Activated CD8-positive, alpha-beta memory T cell treated with anti-CD3 and anti-CD28 coated beads, Interleukin-2, amount 50 U/mL, for 24 hours (primary cell): Measurements from ENCODE around the gene TNKS2.
"Not testable (repeated sequence)": the region's sequence is repeated elsewhere in the genome, so short reads cannot be mapped to it uniquely, and the experiment has no call there.

Source experiments
- DNase-seq: peaks from one replicate; pipeline ENCODE4 v3.0.0-alpha.2; 2020; ENCODE audit errors: extremely low read depth

Gene TNKS2

DNA sequence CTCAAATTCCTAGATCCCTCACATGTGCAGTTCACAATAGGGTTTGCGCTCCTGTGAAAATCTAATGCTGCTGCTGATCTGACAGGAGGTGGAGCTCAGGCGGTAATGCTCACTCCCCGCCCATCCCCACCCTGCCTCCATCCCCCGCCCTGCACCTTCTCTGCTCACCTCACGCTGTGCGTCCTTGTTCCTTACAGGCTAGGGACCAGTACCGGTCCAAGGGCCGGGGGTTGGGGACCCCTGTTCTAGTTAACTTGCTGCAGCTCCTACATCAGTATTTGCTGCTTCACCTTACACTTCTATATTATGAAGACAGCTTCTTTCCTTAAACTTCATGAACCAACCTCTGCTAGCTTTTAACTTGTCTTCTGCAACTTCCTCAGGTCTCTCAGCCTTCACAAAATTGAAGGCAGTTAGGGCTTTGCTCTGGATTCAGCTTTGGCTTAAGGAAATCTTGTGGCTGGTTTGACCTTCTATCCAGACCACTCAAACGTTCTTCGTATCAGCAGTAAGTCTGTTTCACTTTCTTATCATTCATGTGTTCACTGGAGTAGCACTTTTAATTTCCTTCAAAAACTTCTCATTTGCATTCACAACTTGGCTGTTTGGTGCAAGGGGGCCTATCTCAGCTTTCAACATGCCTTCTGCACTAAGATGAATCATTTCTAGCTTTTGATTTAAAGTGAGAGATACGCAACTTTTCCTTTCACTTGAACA, 1.7 kb upstream of the TNKS2 start:
- DNase-seq = peak; percentile 17

DNA sequence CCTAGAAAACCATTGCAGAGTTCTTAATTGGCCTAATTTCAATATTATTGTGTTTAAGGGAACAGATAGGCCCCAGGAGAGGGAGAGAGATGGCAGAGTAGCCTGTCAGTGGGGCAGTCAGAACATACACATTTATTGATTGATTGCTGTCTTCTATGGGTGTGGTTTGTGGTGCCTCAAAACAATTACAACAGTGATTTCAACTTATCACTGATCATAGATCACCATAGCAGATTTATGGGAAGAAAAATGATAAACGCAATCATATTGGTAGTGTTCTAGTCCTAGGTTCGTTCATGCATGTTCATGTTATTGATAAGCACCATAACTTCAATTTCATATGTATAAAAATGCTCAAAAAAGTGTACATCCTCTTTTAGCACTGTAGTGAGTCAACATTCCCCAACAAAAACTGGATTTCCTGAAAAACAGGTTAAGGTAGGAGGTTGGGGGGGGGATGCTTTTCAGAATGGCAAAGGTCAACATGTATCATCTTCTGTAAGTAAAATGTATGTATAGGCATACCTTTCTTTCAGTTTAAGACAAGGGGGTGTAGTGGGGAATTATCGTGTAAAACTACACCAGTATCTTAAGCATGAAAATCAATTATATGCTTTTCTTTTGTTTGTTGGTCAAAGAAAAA, 1.1 kb upstream of the TNKS2 start:
- DNase-seq = no peak

DNA sequence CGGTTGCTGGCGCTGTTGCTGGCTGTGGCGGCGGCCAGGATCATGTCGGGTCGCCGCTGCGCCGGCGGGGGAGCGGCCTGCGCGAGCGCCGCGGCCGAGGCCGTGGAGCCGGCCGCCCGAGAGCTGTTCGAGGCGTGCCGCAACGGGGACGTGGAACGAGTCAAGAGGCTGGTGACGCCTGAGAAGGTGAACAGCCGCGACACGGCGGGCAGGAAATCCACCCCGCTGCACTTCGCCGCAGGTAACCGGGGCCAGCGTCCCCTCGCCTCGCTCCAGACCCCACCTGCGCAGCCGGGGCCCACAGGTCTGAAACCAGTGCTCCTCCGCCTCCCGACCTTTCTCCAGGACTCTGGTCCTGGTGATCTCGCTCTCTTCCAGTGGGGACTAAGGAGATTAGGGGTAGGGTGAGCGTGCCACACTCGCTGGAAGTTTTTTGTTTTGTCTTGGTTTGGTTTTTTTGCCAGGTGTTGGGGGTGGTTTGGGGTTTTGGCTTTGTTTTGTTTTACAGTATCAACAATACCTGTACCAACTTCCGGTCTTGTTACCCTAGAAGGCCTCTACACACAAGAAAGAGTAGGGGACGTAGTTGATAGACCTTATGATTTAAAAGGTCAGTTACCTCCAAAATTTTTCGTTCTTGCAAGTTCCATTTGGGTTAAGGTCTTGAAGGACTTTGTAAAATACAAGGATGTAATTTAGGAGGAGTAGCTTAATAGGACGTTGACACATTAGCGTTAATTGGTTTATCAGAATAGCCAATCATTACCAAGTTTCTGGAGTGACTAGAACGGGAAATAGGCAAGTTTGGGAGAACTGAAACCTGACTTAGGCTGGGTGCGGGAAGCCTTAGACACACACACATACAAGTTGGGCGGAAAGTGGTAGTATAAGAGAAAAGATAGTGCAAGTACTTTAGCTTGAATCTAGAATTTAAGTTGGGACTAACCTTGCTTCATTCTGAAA, 704 bp downstream of the TNKS2 start:
- DNase-seq = peak; percentile 2

DNA sequence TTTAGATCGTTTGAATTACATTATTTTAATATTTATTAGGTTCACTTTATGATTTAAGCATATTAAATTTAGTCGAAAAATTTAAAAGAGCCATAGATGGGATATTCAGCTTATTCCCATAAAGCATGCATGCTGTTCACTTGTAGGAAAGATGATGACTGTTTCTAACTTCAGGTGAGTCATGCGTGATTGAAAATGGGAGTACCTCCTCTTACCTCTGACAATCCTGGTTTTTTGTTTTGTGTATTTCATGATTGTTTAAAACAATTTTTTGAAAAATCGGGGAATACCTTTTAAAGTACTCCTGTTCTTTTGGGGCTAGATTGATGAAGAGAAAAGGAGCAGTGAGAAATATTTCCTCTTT, 1.4 kb downstream of the TNKS2 start:
- no peak for DNase-seq

DNA sequence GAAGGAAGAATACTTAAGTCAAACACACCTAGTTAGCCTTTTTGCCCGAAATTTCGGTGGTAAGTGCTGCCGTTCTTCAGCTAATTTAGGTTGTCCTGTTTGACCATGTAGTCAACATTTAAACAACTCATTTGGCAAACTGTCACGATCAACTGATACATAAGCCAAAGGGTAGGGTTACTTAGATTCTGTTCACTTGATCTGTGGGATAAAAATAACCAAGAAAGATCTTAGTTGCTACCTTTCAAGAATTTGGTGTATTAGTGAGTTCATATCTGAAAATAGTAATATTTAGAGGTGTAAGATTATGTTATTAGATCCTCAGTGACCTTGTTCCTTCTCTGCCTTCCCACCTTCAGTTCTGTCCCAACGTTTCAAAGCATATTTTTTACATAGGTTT, 2.0 kb downstream of the TNKS2 start:
- no peak for DNase-seq

DNA sequence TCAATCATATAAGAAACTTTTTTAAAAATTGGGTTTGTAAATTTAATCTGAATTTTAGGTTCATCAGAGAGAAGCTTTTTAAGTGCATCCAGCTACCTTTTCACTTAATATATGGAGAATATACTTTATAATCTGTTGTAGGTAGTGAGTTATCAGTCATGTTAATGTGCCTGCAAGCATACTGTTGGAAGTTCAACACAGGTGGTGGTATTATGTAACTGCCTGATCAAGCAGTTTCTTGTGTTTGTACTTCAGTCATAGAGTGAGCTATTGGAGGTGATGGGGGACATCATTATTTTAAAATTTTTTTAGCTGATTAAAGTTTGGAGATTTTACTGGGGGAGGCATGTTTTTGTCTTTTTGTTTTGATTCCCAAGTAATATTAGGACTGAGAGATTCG, 2.5 kb downstream of the TNKS2 start:
- no peak for DNase-seq

DNA sequence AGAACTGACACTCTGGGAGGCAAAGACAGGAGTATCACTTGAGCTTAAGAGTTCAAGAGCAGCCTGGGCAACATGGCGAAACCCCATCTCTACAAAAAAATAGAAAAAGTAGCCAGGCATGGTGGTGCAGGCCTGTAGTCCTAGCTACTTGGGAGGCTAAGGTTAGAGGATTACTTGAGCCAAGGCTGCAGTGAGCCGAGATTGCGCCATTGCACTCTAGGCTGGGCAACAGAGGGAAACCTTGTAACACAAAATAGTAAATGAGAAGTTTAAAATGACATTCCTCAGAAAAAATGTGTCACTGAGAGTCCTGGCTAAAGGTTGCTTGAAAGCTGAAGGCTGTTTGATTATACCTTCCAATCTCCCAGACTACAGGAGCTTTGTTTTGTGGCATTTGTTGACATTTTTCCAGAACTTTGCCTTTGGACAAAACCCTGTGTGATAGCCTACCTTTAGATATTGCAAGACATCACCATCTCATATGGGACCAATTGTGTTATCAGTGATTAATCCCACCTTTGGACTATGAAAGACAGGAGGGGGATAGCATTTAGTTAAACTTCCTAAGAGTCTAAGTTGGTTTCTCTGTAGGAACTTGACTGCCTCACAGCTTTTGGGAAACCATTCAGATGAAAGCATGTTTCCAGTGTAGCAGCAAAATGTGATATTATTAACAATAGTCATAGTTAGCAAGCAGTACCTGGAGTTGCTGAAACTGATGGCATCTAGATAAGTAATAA, 5.3 kb downstream of the TNKS2 start:
- no peak for DNase-seq

DNA sequence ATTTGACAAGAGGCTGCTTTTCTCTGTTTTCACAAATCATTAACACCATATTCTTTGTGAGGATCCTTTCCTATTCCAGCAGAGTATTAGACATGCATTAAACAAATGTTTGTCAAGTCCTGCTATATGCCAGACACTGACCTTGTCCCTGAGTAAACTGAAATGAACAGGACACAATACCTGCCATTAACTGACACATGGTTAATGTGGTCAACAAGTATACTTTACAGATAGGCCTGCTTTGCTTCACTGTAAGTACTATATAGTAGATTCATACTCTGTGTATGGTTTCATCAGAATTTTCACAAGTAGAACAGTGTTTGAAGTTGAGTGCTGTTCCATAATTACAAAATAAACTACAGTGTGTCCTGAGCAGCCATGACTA, 5.9 kb downstream of the TNKS2 start:
- DNase-seq = no peak

DNA sequence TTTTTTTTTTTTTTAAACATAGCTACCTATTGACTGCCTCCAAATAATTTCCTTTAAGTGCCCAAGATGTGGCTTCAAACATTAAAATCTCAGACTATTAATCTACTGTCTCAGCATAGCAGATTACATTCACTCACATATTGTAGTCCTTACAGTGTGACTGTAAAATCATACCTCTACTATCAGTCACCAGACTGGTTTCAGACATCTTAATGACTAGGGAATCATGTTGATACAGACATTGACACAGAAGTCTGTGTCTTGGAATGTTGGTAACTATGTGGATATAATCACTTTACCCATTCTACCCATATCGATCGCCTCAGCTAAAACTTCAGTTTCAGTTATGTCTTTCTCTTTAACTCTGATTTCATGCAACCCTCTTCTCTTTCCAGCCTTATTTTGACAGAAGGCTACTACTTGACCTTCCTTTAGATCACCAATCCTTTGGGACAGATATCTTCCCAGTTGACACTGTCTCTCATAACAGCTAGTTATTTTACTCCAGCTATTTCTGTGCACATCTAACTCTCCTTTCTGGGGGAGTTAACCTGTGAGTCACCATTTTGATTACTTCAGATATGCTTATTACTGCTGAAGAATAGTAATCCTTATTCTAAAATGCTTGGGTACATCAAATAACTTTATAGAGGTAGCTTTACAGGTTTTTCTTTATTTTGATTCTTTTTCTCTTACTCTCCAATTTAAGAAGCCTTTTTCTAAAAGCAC, 7.0 kb downstream of the TNKS2 start:
- DNase-seq = no peak

DNA sequence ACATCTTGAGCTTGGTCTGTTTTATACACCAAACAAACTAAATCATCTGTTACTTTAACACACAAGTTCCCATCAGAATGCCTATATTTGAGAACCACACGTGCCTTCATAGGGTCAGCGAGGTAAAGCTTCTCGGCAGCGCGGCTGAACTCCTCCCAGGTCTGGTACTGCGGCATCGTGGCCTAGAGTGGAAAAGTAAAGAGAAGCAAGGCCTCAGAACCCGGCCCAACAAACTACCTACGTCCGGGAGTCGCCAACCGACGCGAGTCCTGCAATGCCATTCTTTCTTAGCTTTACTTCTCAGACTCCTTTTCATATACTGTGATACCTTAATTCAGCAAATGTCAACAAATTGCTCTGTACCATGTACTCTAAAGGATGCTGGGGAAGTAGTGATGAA, 9.0 kb downstream of the TNKS2 start:
- not testable (repeated sequence) for DNase-seq

DNA sequence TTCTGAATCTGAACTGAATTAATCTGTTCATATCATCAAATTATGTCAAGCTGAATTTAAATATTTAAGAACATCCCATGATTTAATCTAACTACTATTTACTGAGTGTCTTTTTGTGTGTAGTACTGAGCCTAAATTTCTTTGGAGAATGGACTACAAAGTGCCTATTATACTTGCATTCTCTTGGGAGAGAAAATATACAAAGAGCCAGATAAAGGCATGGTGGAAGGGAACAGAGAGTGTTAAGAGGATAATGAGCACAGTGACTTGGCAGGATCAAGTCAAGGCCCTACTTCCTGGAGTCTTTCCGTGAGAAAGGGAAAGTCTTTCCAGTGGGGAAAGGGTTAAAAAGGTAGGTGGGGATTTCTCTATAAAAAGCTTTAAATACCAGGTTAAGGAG, 15.0 kb downstream of the TNKS2 start:
- no peak for DNase-seq

DNA sequence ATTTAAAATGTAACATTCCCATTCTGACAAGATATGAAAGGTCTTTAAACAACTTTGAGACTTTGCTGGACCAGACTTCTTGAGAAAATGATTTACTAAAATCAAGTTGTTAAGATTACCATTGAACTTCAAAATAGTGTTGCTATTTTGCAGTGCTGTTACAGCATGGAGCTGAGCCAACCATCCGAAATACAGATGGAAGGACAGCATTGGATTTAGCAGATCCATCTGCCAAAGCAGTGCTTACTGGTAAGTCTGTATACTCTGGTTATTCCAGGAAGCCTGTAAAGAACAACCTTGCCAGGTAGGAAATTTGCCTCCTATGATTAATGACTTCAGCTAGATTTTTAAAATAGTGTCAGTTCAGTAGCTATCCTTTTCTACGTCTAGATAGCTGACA, 18.8 kb downstream of the TNKS2 start:
- no peak for DNase-seq

DNA sequence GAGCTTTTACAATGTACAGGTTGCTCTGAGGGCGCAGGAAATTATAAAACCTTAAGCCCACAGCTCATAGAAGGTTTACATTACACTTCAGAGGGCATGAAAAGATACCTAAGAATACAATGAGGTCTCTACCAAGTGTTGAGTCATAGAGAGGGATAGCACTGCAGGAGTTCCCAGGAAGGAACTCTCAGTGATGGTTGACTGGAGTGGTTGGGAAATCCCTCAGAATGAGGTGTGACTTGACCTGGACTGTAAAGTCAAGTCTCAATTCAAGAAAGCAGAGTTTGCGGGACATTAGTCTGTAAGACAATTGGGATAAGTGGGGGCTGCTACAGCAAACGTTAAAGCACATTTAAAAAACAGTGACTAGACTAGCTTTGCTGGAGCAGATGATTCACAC, 21.9 kb downstream of the TNKS2 start:
- no peak for DNase-seq

DNA sequence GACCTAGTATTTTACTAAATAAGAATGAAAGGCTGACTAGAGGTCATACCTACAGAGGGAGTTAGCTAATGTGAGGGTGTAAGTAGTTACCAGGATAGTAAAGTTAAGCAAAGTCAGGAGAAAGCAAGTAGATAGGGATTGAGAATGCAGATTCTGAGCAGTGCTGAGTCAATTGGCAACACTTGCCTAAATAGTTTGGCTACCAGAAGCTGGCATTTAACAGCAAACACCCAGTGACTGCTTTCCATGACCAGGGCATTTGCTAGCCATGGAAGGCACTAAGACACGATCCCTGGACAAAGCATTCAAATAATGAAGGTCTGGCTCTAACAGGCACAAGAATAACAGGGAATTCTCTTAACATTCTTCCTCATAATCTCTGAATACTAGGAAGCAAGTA, 25.9 kb downstream of the TNKS2 start:
- DNase-seq = no peak

DNA sequence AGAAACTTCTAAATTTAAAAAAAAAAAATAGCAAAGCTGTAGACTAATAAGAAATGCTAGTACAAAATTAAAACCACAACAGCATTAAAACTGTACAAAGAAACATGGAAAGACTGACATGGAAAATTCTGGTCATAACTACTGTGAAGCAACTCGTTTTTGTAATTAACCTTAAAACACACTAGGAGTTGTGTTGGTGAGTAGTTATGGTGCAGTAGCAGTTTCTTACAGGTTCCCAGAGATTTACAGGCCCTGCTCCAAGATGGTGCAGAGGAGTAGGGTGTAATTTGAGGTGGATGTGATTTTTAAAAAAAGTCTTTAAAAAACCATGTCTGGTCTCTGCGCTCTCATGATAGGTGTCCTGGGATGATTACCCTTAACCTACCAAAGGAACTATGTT, 31.0 kb downstream of the TNKS2 start:
- DNase-seq = no peak

DNA sequence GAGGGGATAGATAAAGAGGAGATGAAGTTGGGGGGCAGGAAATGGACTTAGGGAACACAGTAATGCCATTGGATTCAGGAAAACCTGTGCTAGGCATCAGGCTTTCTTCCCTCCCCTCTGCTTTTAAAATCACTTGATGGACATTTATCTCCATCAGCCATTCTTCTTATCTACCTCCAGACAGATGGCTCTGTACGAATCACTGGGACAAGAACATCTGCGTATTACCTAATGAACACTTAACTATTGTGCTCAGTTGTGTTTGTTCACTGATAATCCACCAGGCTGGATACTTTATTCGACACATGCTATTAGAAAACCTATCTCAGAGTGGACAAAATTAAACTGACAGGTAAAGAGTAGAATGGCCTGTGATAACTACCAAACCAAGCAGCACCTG, 40.0 kb downstream of the TNKS2 start:
- no peak for DNase-seq

DNA sequence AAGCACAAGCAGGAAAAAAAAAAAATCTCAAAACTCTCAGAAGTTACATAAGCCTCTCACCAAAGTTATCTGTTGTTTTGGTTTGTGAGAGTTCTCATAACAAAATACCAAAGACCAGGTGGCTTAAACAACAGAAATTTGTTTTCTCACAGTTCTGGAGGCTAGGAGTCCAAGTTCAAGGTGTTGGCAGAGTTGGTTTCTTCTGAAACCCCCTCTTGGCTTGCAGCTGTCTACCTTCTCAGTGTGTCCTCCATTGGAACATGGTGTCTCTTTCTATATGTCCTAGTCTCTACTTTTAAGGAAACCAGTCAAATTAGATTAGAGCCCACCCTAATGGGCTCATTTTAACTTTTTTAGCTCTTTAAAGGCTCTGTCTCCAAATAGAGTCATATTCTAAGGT, 44.9 kb downstream of the TNKS2 start:
- DNase-seq = no peak

DNA sequence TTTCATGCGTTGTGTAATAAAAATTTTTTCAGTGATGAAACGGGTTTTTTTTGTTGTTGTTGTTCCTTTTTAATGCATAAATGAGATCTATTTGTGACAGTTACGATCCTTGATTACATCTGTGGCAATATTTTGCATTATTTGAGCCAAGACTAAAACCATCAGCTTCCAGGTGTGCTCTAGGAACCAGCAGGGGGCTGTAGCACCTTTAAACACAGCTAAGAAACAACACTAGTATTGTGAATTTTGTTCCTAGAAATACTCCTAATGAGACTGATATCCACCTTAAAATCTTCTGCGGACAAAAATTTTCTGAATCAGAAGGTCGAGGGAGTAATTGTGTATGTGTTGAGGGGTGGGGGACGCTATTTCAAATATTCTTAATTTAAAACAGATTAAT, 58.4 kb downstream of the TNKS2 start:
- no peak for DNase-seq

DNA sequence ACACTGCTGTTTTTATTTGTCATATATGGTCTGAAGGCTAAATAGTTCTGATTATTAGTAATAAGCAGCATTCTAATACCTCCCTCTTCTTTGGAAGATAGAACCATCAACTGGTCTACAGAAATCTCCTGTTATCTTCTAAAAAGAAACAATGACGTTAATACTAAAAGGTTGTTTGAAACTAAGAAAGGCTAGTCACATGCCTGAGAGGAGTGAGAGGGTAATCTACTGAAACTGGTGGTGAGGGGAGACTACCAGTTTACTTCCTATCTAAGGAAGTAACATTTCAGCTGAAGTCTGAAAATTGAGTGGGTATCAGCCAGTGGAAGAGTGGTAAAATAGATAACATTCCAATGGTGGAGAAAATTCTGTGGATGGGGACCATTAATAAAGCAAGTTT, 62.7 kb downstream of the TNKS2 start:
- no peak for DNase-seq

DNA sequence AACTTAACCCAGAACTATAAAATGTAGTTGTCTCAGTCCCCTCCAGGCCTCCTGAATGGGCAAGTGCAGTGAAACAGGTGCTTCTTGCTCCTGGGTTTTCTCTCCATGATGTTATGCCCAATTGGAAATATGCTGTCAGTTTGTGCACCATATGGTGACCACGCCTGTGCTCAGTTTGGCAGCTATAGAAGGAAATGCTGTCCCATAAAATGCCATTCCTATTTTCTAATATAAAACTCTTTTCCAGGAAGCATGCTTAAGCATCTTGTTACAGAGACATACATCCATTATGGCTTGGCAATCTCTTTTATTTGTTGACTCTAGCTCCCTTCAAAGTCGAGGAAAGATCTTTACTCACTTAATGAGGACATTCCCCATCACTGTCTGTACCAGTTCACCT, 65.9 kb downstream of the TNKS2 start:
- no peak for DNase-seq

DNA sequence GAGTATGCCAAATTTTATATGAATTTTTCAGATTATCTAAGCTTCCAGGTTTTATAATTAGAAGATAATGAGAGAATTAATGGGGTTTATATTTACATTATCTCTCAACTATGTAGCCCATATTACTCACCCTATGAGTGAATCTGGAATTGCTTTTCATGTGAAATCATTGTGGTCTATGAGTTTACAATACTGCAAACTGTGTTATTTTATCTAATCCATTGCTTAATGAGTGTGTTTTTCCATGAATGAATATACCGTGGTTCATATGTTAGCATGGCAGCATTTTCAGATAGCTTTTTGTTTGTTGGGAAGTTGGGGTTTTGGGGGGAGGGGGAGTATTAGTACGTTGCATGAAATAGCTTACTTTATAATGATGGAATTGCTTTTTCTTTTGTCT, 66.5 kb downstream of the TNKS2 start:
- DNase-seq = no peak
